Erythroblast (primary cell): ENCODE results near the gene CHD1L.

Source experiments
- GATA1 ChIP-seq: IDR thresholded peaks from 2 replicates; pipeline ENCODE4 v1.6.1; 2011; ENCODE audit warnings: low read depth, mild to moderate bottlenecking, control low read depth, low read length, moderate library complexity
- POLR2A ChIP-seq: IDR thresholded peaks from 2 replicates; pipeline ENCODE4 v1.6.1; 2011; ENCODE audit warnings: mild to moderate bottlenecking, low read length

- TF ChIP-seq POLR2A (no peak), GATA1 (no peak)
These were observed 26.4 kb upstream of the CHD1L start for GRCh38 chr1:147216124-147216523.
